Measurements from ENCODE around the gene PLEKHF1. TPM values are rescaled to one million over a fixed set of nuclear protein-coding genes. Genes with fewer than 3 reads are reported as not detected.

Gene PLEKHF1
- total RNA-seq, 4 donors from 2014 or later = 8.6 to 38.8 (median 14.2) TPM

GRCh38 chr19:29671393-29672160 lies 6.3 kb downstream of the PLEKHF1 start:
- in situ Hi-C loops (cut with MboI; ENCODE audit: low pct_ligation_motif_present in 1 of 4, low pct_unique_long_range_greater_than_20kb in 1 of 4, low sequenced_read_pairs in 3 of 4) = no loop called here
- Histone ChIP-seq H3K4me3 (no peak overlapping the region), H3K27ac (peak overlapping the region in 3 of 4 donors; percentile 31 to 44 (median 38))

GRCh38 chr19:29672319-29672932 lies 7.2 kb downstream of the PLEKHF1 start:
- no peak overlapping the region for H3K4me3 ChIP-seq
- WGBS, 2 donors (ENCODE audit: low coverage in 1 of 2) = 84 to 85% methylated on average over 2 to 8 of the region's 8 CpGs
- H3K4me1 ChIP-seq = peaks cover 5 to 20% (median 14%) of the 10 kb centered on the region in 4 donors

More at GRCh38 chr19:29671393-29672160, 6.3 kb downstream of the PLEKHF1 start:
- 66 to 69% methylated on average over 3 to 12 of the region's 12 CpGs for WGBS, 2 donors (ENCODE audit: low coverage in 1 of 2)
- TF ChIP-seq POLR2AphosphoS5 (IDR thresholded peaks at IDR 0.05) (no peak), POLR2A (IDR thresholded peaks at IDR 0.05) (no peak), CTCF (IDR thresholded peaks at IDR 0.05) (peak in 3 of 5 experiments; percentile 12 to 40 (median 26)), EP300 (IDR thresholded peaks at IDR 0.05; ENCODE audit: low read depth) (no peak)
- Histone ChIP-seq H3K4me1 (peaks cover 11 to 23% (median 23%) of the 10 kb centered on the region in 4 donors), H3K27me3 (no peaks in the 10 kb centered on the region), H3K36me3 (peaks cover 0 to 9% (median 0%) of the 10 kb centered on the region in 4 donors), H3K9me3 (no peaks in the 10 kb centered on the region)
- intact Hi-C loops (cut with DNase I; ENCODE audit: low total_unique reads) = no loop called here
- peak; percentile 72 for DNase-seq

GRCh38 chr19:29672933-29673336 lies 7.7 kb downstream of the PLEKHF1 start:
- intact Hi-C loops (cut with DNase I; ENCODE audit: low total_unique reads) = no loop called here
- in situ Hi-C loops (cut with MboI; ENCODE audit: low pct_ligation_motif_present in 1 of 4, low pct_unique_long_range_greater_than_20kb in 1 of 4, low sequenced_read_pairs in 3 of 4) = no loop called here
- WGBS, 2 donors (ENCODE audit: low coverage in 1 of 2) = 65% methylated on average over 11 of the region's 11 CpGs; no CpG with 5 or more reads in 1 of the 2 donors
- Histone ChIP-seq H3K27me3 (no peaks in the 10 kb centered on the region), H3K4me1 (peaks cover 5 to 19% (median 9%) of the 10 kb centered on the region in 4 donors), H3K4me3 (no peak overlapping the region), H3K27ac (peak overlapping the region in 3 of 4 donors; percentile 37 to 46 (median 38)), H3K36me3 (peaks cover 0 to 9% (median 0%) of the 10 kb centered on the region in 4 donors), H3K9me3 (no peaks in the 10 kb centered on the region)
- peak; percentile 63 for DNase-seq
- TF ChIP-seq CTCF (IDR thresholded peaks at IDR 0.05) (no peak), POLR2A (IDR thresholded peaks at IDR 0.05) (no peak), POLR2AphosphoS5 (IDR thresholded peaks at IDR 0.05) (no peak), EP300 (IDR thresholded peaks at IDR 0.05; ENCODE audit: low read depth) (no peak)

More at GRCh38 chr19:29672319-29672932, 7.2 kb downstream of the PLEKHF1 start:
- intact Hi-C loops (cut with DNase I; ENCODE audit: low total_unique reads) (no loop called here), in situ Hi-C loops (cut with MboI; ENCODE audit: low pct_ligation_motif_present in 1 of 4, low pct_unique_long_range_greater_than_20kb in 1 of 4, low sequenced_read_pairs in 3 of 4) (no loop called here)
- Histone ChIP-seq H3K27ac (peak overlapping the region in 3 of 4 donors; percentile 31 to 44 (median 38)), H3K36me3 (peaks cover 0 to 9% (median 0%) of the 10 kb centered on the region in 4 donors), H3K9me3 (no peaks in the 10 kb centered on the region), H3K27me3 (no peaks in the 10 kb centered on the region)
- TF ChIP-seq CTCF (IDR thresholded peaks at IDR 0.05) (no peak), POLR2AphosphoS5 (IDR thresholded peaks at IDR 0.05) (no peak), POLR2A (IDR thresholded peaks at IDR 0.05) (no peak), EP300 (IDR thresholded peaks at IDR 0.05; ENCODE audit: low read depth) (no peak)
- DNase-seq = no peak
